C4-2B (cell line): ENCODE data around the gene GIPC2.

ENCODE experiments used
- CTCF ChIP-seq: fragments of 450-650 bp; conservative IDR thresholded peaks from 2 replicates; pipeline ENCODE4 v1.5.1; 2017; ENCODE audit warnings: mild to moderate bottlenecking
- ZFX ChIP-seq: fragments of 450-650 bp; IDR thresholded peaks from 2 replicates; pipeline ENCODE4 v1.6.1; 2017

- TF ChIP-seq CTCF (no peak), ZFX (no peak)
These were observed 30.6 kb upstream of the GIPC2 start for GRCh38 chr1:78015148-78015547.
